ENCODE measurements around the gene LPCAT1. TPM values are rescaled to one million over a fixed set of nuclear protein-coding genes. Genes with fewer than 3 reads are reported as not detected.

Gene LPCAT1
- total RNA-seq, 1 donor from 2014 or later = 108 TPM

- Histone ChIP-seq H3K4me1 (peaks cover 20% of the 10 kb centered on the region), H3K36me3 (no peaks in the 10 kb centered on the region), H3K79me2 (ENCODE audit: low read depth) (peaks cover 100% of the 10 kb centered on the region), H2AFZ (replicated peaks) (no peak overlapping the region), H3K27ac (no peak overlapping the region), H4K20me1 (ENCODE audit: low read depth) (peaks cover 88% of the 10 kb centered on the region), H3F3A (ENCODE audit: low read depth) (peaks cover 7% of the 10 kb centered on the region), H3K9me3 (ENCODE audit: low read depth) (no peaks in the 10 kb centered on the region), H3K27me3 (no peaks in the 10 kb centered on the region), H3K4me3 (no peak overlapping the region), H3K4me2 (no peak overlapping the region), H3K9ac (no peak overlapping the region)
- Mint-ChIP-seq H3K4me3 (no peak overlapping the region), H3K9me3 (no peaks in the 10 kb centered on the region), H3K27me3 (ENCODE audit: insufficient read depth, low read depth) (no peaks in the 10 kb centered on the region), H3K36me3 (peaks cover 13% of the 10 kb centered on the region), H3K4me1 (peaks cover 32% of the 10 kb centered on the region), H3K27ac (no peak overlapping the region)
- DNase-seq (ENCODE audit: low spot score) = no peak
- TF ChIP-seq EZH2 (IDR thresholded peaks at IDR 0.05) (no peak), EZH2phosphoT487 (IDR thresholded peaks at IDR 0.05) (no peak)
- TF ChIP-seq, protein P1, sequence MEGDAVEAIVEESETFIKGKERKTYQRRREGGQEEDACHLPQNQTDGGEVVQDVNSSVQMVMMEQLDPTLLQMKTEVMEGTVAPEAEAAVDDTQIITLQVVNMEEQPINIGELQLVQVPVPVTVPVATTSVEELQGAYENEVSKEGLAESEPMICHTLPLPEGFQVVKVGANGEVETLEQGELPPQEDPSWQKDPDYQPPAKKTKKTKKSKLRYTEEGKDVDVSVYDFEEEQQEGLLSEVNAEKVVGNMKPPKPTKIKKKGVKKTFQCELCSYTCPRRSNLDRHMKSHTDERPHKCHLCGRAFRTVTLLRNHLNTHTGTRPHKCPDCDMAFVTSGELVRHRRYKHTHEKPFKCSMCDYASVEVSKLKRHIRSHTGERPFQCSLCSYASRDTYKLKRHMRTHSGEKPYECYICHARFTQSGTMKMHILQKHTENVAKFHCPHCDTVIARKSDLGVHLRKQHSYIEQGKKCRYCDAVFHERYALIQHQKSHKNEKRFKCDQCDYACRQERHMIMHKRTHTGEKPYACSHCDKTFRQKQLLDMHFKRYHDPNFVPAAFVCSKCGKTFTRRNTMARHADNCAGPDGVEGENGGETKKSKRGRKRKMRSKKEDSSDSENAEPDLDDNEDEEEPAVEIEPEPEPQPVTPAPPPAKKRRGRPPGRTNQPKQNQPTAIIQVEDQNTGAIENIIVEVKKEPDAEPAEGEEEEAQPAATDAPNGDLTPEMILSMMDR (IDR thresholded peaks at IDR 0.05) = no peak
Measured at GRCh38 chr5:1510151-1510561, 13.6 kb downstream of the LPCAT1 start.

GRCh38 chr5:1509346-1510085, 14.2 kb downstream of the LPCAT1 start:
- peaks cover 26% of the 10 kb centered on the region for H3K4me1 Mint-ChIP-seq
- no peak overlapping the region for H3K4me3 Mint-ChIP-seq

DNA sequence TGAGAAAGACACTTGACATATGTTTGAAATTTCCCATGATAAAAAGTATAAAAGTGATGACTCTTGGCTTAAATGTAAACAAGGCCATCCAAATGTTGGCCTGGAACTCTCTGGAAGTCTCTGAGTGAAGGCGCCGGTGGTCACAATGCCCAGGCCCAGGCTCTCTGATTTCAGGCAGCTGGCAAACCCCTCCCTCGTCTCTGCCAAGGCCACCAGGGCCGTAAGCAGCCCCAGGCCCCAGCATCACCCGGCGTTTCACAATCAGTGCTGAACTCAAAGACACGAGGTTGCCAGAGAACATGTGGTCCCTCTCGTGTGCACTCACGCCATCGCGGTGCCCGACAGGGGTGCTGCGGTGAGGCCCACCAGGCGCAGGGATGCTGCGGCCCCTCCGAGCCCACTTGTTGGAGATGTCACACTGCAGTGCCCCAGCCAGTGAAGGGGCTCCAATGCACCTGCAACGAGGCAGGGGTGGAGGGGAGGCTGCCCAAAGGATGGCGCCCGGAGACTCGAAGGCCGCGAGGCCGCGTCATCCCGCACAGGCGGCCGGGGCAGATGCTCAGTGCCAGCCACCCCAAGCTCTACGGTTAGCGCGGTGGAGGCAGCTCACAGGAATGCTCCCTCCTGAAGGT, 15.0 kb downstream of the LPCAT1 start:
- no peaks in the 10 kb centered on the region for H3F3A ChIP-seq (ENCODE audit: low read depth)
- peaks cover 100% of the 10 kb centered on the region for H3K79me2 ChIP-seq (ENCODE audit: low read depth)
- Mint-ChIP-seq H3K4me3 (no peak overlapping the region), H3K27me3 (ENCODE audit: insufficient read depth, low read depth) (no peaks in the 10 kb centered on the region), H3K36me3 (peaks cover 12% of the 10 kb centered on the region), H3K9me3 (no peaks in the 10 kb centered on the region), H3K4me1 (peaks cover 24% of the 10 kb centered on the region), H3K27ac (no peak overlapping the region)
- no peak overlapping the region for H3K4me3 ChIP-seq
- no peak overlapping the region for H3K4me2 ChIP-seq
- H3K4me1 ChIP-seq = peaks cover 6% of the 10 kb centered on the region
- TF ChIP-seq EZH2 (IDR thresholded peaks at IDR 0.05) (no peak), EZH2phosphoT487 (IDR thresholded peaks at IDR 0.05) (no peak)
- TF ChIP-seq, protein P1 (IDR thresholded peaks at IDR 0.05) = no peak
- H2AFZ ChIP-seq (replicated peaks) = no peak overlapping the region
- H4K20me1 ChIP-seq (ENCODE audit: low read depth) = peaks cover 84% of the 10 kb centered on the region
- no peaks in the 10 kb centered on the region for H3K9me3 ChIP-seq (ENCODE audit: low read depth)
- DNase-seq (ENCODE audit: low spot score) = no peak
- no peaks in the 10 kb centered on the region for H3K36me3 ChIP-seq
- no peaks in the 10 kb centered on the region for H3K27me3 ChIP-seq
- H3K27ac ChIP-seq = no peak overlapping the region
- no peak overlapping the region for H3K9ac ChIP-seq

More at GRCh38 chr5:1509346-1510085, 14.2 kb downstream of the LPCAT1 start:
- Mint-ChIP-seq H3K9me3 (no peaks in the 10 kb centered on the region), H3K36me3 (peaks cover 13% of the 10 kb centered on the region), H3K27ac (no peak overlapping the region), H3K27me3 (ENCODE audit: insufficient read depth, low read depth) (no peaks in the 10 kb centered on the region)
- Histone ChIP-seq H3K27ac (no peak overlapping the region), H3K27me3 (no peaks in the 10 kb centered on the region), H2AFZ (replicated peaks) (no peak overlapping the region), H3K36me3 (no peaks in the 10 kb centered on the region), H3K9ac (no peak overlapping the region), H3K4me1 (peaks cover 14% of the 10 kb centered on the region), H4K20me1 (ENCODE audit: low read depth) (peaks cover 86% of the 10 kb centered on the region), H3K4me3 (no peak overlapping the region), H3F3A (ENCODE audit: low read depth) (peaks cover 1% of the 10 kb centered on the region), H3K9me3 (ENCODE audit: low read depth) (no peaks in the 10 kb centered on the region), H3K79me2 (ENCODE audit: low read depth) (peaks cover 100% of the 10 kb centered on the region), H3K4me2 (no peak overlapping the region)
- TF ChIP-seq EZH2 (IDR thresholded peaks at IDR 0.05) = no peak
- TF ChIP-seq, protein P1 (IDR thresholded peaks at IDR 0.05) = no peak
- no peak for TF ChIP-seq EZH2phosphoT487 (IDR thresholded peaks at IDR 0.05)
- DNase-seq (ENCODE audit: low spot score) = no peak

All from neural progenitor cell (in vitro differentiated cells).